ENCODE measurements around the gene ASPRV1. TPM values are rescaled to one million over a fixed set of nuclear protein-coding genes. Genes with fewer than 3 reads are reported as not detected.

ASPRV1 gene
- polyA plus RNA-seq, 1 of the 3 experiments (the other 2 are of a cell fraction): 0.20 TPM

GRCh38 chr2:69945941-69946340 lies 15.5 kb downstream of the ASPRV1 start (continued):
- no peak for TF ChIP-seq RXRA (IDR thresholded peaks at IDR 0.05; ENCODE audit: borderline replicate concordance, low read depth)

- ChIA-PET CTCF (interaction anchor here (0.7 to 1.0 kb wide), 2 partner anchors 140 to 221 kb away, joined by 3 read pairs; no protein-coding TSS in a partner anchor), POLR2A (no interaction called here)
- Histone ChIP-seq H3K4me2 (no peak overlapping the region), H3K9ac (no peak overlapping the region), H3F3A (replicated peaks; ENCODE audit: insufficient read depth) (no peaks in the 10 kb centered on the region), H3K4me3 (ENCODE audit: low read depth in 2 of 2, low read length in 1 of 2) (no peak overlapping the region), H3K4me1 (ENCODE audit: control insufficient read depth in 1 of 2, insufficient read depth in 2 of 2, low read depth in 1 of 2, low read length in 1 of 2) (peaks cover 0 to 8% of the 10 kb centered on the region in 2 experiments; a peak in 1 of 4 replicates), H3K36me3 (replicated peaks in 1 of 2; ENCODE audit: control insufficient read depth in 1 of 2, insufficient read depth in 2 of 2, low read length in 1 of 2) (peaks cover 11 to 14% of the 10 kb centered on the region in 2 experiments), H3K27me3 (ENCODE audit: insufficient read depth) (no peaks in the 10 kb centered on the region), H3K9me2 (no peaks in the 10 kb centered on the region), H3K27ac (ENCODE audit: low read depth in 2 of 2, low read length in 1 of 2) (no peak overlapping the region), H2AFZ (ENCODE audit: low read depth) (no peak overlapping the region), H3K79me2 (ENCODE audit: insufficient read depth) (no peaks in the 10 kb centered on the region), H3K9me3 (no peaks in the 10 kb centered on the region), H4K20me1 (ENCODE audit: insufficient read depth) (no peaks in the 10 kb centered on the region)
- 95% methylated on average over 7 of the region's 8 CpGs for whole genome bisulfite sequencing (ENCODE audit: low lambda C conversion rate)
- DNase-seq: no peak
- TF ChIP-seq CHD2 (IDR thresholded peaks at IDR 0.05; ENCODE audit: low read length, partially characterized antibody): no peak
- no peak for TF ChIP-seq MXI1 (IDR thresholded peaks at IDR 0.05; ENCODE audit: low read depth, low read length)
- TF ChIP-seq CTCF (IDR thresholded peaks at IDR 0.05): no peak
- TF ChIP-seq MEF2A (IDR thresholded peaks at IDR 0.05; ENCODE audit: borderline replicate concordance, low read depth): no peak
- TF ChIP-seq FOXJ3 (CRISPR knock-in tag; IDR thresholded peaks at IDR 0.05): no peak
- TF ChIP-seq TAF1 (IDR thresholded peaks at IDR 0.05; ENCODE audit: borderline replicate concordance, low read depth, low read length): no peak
- TF ChIP-seq ZBTB33 (IDR thresholded peaks at IDR 0.05; ENCODE audit: borderline replicate concordance, low read depth): no peak
These were observed 16.0 kb downstream of the ASPRV1 start for GRCh38 chr2:69945441-69945840.

GRCh38 chr2:69944756-69945155 lies 16.7 kb downstream of the ASPRV1 start:
- no peak overlapping the region for H2AFZ ChIP-seq (ENCODE audit: low read depth)
- 95% methylated on average over 7 of the region's 7 CpGs for WGBS (ENCODE audit: low lambda C conversion rate)
- no peaks in the 10 kb centered on the region for H4K20me1 ChIP-seq (ENCODE audit: insufficient read depth)
- no peaks in the 10 kb centered on the region for H3K79me2 ChIP-seq (ENCODE audit: insufficient read depth)
- H3K36me3 ChIP-seq (replicated peaks in 1 of 2; ENCODE audit: control insufficient read depth in 1 of 2, insufficient read depth in 2 of 2, low read length in 1 of 2): peaks cover 16% of the 10 kb centered on the region in 2 experiments
- H3K4me2 ChIP-seq: no peak overlapping the region
- H3K27me3 ChIP-seq (ENCODE audit: insufficient read depth): no peaks in the 10 kb centered on the region
- H3K4me3 ChIP-seq (ENCODE audit: low read depth in 2 of 2, low read length in 1 of 2): no peak overlapping the region
- CTCF ChIA-PET: no interaction called here
- POLR2A ChIA-PET: no interaction called here
- TF ChIP-seq MXI1 (IDR thresholded peaks at IDR 0.05; ENCODE audit: low read depth, low read length): no peak
- TF ChIP-seq IRF3 (IDR thresholded peaks at IDR 0.05; ENCODE audit: low read depth, low read length): no peak
- TF ChIP-seq CHD2 (IDR thresholded peaks at IDR 0.05; ENCODE audit: low read length, partially characterized antibody): no peak
- TF ChIP-seq TEAD4 (IDR thresholded peaks at IDR 0.05; ENCODE audit: borderline replicate concordance, insufficient read depth): no peak
- TF ChIP-seq FOSL2 (IDR thresholded peaks at IDR 0.05; ENCODE audit: borderline replicate concordance, low read depth): no peak
- TF ChIP-seq JUND (IDR thresholded peaks at IDR 0.05): no peak
- TF ChIP-seq RXRA (IDR thresholded peaks at IDR 0.05; ENCODE audit: borderline replicate concordance, low read depth): no peak
- no peak for TF ChIP-seq FOXJ3 (CRISPR knock-in tag; IDR thresholded peaks at IDR 0.05)
- no peak for TF ChIP-seq USF1 (IDR thresholded peaks at IDR 0.05; ENCODE audit: borderline replicate concordance, low read depth)
- H3K9me3 ChIP-seq: no peaks in the 10 kb centered on the region
- H3F3A ChIP-seq (replicated peaks; ENCODE audit: insufficient read depth): no peaks in the 10 kb centered on the region
- H3K9ac ChIP-seq: no peak overlapping the region
- H3K9me2 ChIP-seq: no peaks in the 10 kb centered on the region
- DNase-seq: no peak
- H3K4me1 ChIP-seq (ENCODE audit: control insufficient read depth in 1 of 2, insufficient read depth in 2 of 2, low read depth in 1 of 2, low read length in 1 of 2): peaks cover 0 to 8% of the 10 kb centered on the region in 2 experiments; a peak in 1 of 4 replicates
- H3K27ac ChIP-seq (ENCODE audit: low read depth in 2 of 2, low read length in 1 of 2): no peak overlapping the region
